ENCODE results near the gene PDHA1.

The PDHA1 gene

GRCh38 chrX:19332983-19333382 is 10.7 kb upstream of the PDHA1 start:
- no peak overlapping the region for H3K4me3 ChIP-seq (ENCODE audit: low read length)
- H4K20me1 ChIP-seq (ENCODE audit: insufficient read depth, low read length) = no peaks in the 10 kb centered on the region
- no peaks in the 10 kb centered on the region for H3K36me3 ChIP-seq (replicated peaks; ENCODE audit: low read depth, low read length)
- H3K27ac ChIP-seq (ENCODE audit: low read length) = no peak overlapping the region
- TF ChIP-seq EZH2phosphoT487 (IDR thresholded peaks at IDR 0.05; ENCODE audit: low read depth) (no peak), CTCF (IDR thresholded peaks at IDR 0.05; ENCODE audit: low read depth, low read length) (no peak)
- no peaks in the 10 kb centered on the region for H3K27me3 ChIP-seq (ENCODE audit: low read depth, low read length)
- H3K9ac ChIP-seq (ENCODE audit: low read length) = no peak overlapping the region
- H3K4me1 ChIP-seq (ENCODE audit: low read length) = no peaks in the 10 kb centered on the region
- no peaks in the 10 kb centered on the region for H3K79me2 ChIP-seq (ENCODE audit: low read length)
- H3K9me3 ChIP-seq (ENCODE audit: insufficient read depth, low read length) = no peaks in the 10 kb centered on the region
- no peak overlapping the region for H3K4me2 ChIP-seq (ENCODE audit: low read length)
- no peak overlapping the region for H2AFZ ChIP-seq (ENCODE audit: low read depth, low read length)

GRCh38 chrX:19334945-19335626 is 8.6 kb upstream of the PDHA1 start:
- Histone ChIP-seq H3K4me2 (ENCODE audit: low read length) (peak overlapping the region; percentile 75), H3K27ac (ENCODE audit: low read length) (no peak overlapping the region), H3K4me1 (ENCODE audit: low read length) (no peaks in the 10 kb centered on the region), H3K9ac (ENCODE audit: low read length) (peak overlapping the region; percentile 46), H3K9me3 (ENCODE audit: insufficient read depth, low read length) (no peaks in the 10 kb centered on the region), H4K20me1 (ENCODE audit: insufficient read depth, low read length) (no peaks in the 10 kb centered on the region), H3K4me3 (ENCODE audit: low read length) (peak overlapping the region; percentile 81), H2AFZ (ENCODE audit: low read depth, low read length) (peak overlapping the region; percentile 76; the same call in 1 of the 2 replicates), H3K79me2 (ENCODE audit: low read length) (no peaks in the 10 kb centered on the region), H3K27me3 (ENCODE audit: low read depth, low read length) (no peaks in the 10 kb centered on the region), H3K36me3 (replicated peaks; ENCODE audit: low read depth, low read length) (no peaks in the 10 kb centered on the region)
- TF ChIP-seq CTCF (IDR thresholded peaks at IDR 0.05; ENCODE audit: low read depth, low read length) = peak; percentile 96
- no peak for TF ChIP-seq EZH2phosphoT487 (IDR thresholded peaks at IDR 0.05; ENCODE audit: low read depth)

GRCh38 chrX:19342331-19342906 is 1.3 kb upstream of the PDHA1 start:
- TF ChIP-seq CTCF (IDR thresholded peaks at IDR 0.05; ENCODE audit: low read depth, low read length) = no peak
- TF ChIP-seq EZH2phosphoT487 (IDR thresholded peaks at IDR 0.05; ENCODE audit: low read depth) = no peak
- peaks cover 9% of the 10 kb centered on the region for H3K4me1 ChIP-seq (ENCODE audit: low read length)
- no peak overlapping the region for H3K9ac ChIP-seq (ENCODE audit: low read length)
- peaks cover 37% of the 10 kb centered on the region for H3K79me2 ChIP-seq (ENCODE audit: low read length)
- no peaks in the 10 kb centered on the region for H4K20me1 ChIP-seq (ENCODE audit: insufficient read depth, low read length)
- 0 out of 2 replicates have a peak overlapping the region, but pooled peaks have one; percentile 86 for H3K4me2 ChIP-seq (ENCODE audit: low read length)
- no peak overlapping the region for H2AFZ ChIP-seq (ENCODE audit: low read depth, low read length)
- no peaks in the 10 kb centered on the region for H3K27me3 ChIP-seq (ENCODE audit: low read depth, low read length)
- no peak overlapping the region for H3K4me3 ChIP-seq (ENCODE audit: low read length)
- H3K27ac ChIP-seq (ENCODE audit: low read length) = no peak overlapping the region
- H3K36me3 ChIP-seq (replicated peaks; ENCODE audit: low read depth, low read length) = no peaks in the 10 kb centered on the region
- no peaks in the 10 kb centered on the region for H3K9me3 ChIP-seq (ENCODE audit: insufficient read depth, low read length)

GRCh38 chrX:19343085-19343534 is 617 bp upstream of the PDHA1 start:
- no peak overlapping the region for H3K27ac ChIP-seq (ENCODE audit: low read length)
- no peaks in the 10 kb centered on the region for H4K20me1 ChIP-seq (ENCODE audit: insufficient read depth, low read length)
- peaks cover 44% of the 10 kb centered on the region for H3K79me2 ChIP-seq (ENCODE audit: low read length)
- no peaks in the 10 kb centered on the region for H3K36me3 ChIP-seq (replicated peaks; ENCODE audit: low read depth, low read length)
- no peaks in the 10 kb centered on the region for H3K27me3 ChIP-seq (ENCODE audit: low read depth, low read length)
- H3K4me1 ChIP-seq (ENCODE audit: low read length) = peaks cover 9% of the 10 kb centered on the region
- H3K9me3 ChIP-seq (ENCODE audit: insufficient read depth, low read length) = no peaks in the 10 kb centered on the region
- no peak for TF ChIP-seq CTCF (IDR thresholded peaks at IDR 0.05; ENCODE audit: low read depth, low read length)
- no peak for TF ChIP-seq EZH2phosphoT487 (IDR thresholded peaks at IDR 0.05; ENCODE audit: low read depth)
- peak overlapping the region; percentile 80 for H3K9ac ChIP-seq (ENCODE audit: low read length)
- H2AFZ ChIP-seq (ENCODE audit: low read depth, low read length) = peak overlapping the region; percentile 91
- H3K4me2 ChIP-seq (ENCODE audit: low read length) = peak overlapping the region; percentile 86
- peak overlapping the region; percentile 99 for H3K4me3 ChIP-seq (ENCODE audit: low read length)

Measured in OCI-LY3 (cell line).